ENCODE measurements around the gene MAGI3. TPM values are rescaled to one million over a fixed set of nuclear protein-coding genes. Genes with fewer than 3 reads are reported as not detected.

MAGI3 gene
- total RNA-seq, 1 donor from 2014 or later, result 5.4 TPM

DNA sequence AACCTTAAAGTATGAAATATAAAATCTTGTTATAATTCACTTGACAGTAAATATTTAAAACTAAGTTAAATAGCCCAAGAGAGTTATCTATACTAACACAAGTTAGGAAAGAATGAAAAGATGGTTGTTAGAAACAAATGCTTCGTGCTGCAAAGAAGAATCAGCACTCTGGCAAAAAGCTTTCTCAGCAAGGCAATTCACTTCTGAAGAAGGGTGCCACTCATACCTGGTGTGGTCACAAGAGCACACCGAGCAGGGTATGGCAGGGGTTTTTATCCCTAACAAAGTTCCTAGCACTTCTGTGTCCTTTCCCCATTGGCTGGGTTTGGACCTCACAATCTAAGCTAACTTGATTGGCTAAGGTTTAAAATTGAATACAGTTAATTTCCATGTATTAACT is 121.0 kb downstream of the MAGI3 start:
- Histone ChIP-seq H3K4me1 (no peaks in the 10 kb centered on the region), H3K4me3 (no peak overlapping the region)
- intact Hi-C loops (cut with micrococcal nuclease), result no loop called here

DNA sequence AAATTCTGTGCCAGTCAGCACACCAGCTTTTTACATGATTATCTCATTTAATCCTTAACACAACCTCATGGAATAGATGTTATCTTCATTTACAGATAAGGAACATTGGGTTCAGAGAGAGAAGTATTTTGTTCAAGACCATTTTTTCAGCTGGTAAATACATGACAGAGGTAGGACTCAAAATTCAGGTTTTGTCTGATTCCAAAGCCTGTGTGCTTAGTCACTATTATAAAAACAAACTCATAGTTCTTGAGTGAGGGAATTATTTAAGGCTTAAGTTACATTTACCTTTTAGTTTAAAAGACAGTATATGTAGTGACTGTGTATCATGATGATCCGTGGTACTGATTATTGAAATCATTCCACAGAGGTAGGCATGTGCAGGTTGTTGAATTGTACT is 125.2 kb downstream of the MAGI3 start:
- no peak for DNase-seq
- TF ChIP-seq, protein P1, sequence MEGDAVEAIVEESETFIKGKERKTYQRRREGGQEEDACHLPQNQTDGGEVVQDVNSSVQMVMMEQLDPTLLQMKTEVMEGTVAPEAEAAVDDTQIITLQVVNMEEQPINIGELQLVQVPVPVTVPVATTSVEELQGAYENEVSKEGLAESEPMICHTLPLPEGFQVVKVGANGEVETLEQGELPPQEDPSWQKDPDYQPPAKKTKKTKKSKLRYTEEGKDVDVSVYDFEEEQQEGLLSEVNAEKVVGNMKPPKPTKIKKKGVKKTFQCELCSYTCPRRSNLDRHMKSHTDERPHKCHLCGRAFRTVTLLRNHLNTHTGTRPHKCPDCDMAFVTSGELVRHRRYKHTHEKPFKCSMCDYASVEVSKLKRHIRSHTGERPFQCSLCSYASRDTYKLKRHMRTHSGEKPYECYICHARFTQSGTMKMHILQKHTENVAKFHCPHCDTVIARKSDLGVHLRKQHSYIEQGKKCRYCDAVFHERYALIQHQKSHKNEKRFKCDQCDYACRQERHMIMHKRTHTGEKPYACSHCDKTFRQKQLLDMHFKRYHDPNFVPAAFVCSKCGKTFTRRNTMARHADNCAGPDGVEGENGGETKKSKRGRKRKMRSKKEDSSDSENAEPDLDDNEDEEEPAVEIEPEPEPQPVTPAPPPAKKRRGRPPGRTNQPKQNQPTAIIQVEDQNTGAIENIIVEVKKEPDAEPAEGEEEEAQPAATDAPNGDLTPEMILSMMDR (IDR thresholded peaks at IDR 0.05; ENCODE audit: borderline replicate concordance), result no peak
- H3K4me3 ChIP-seq, result no peak overlapping the region
- H3K36me3 ChIP-seq, result no peaks in the 10 kb centered on the region
- peaks cover 5% of the 10 kb centered on the region for H3K4me1 ChIP-seq
- intact Hi-C loops (cut with micrococcal nuclease), result no loop called here
- H3K27me3 ChIP-seq (ENCODE audit: low read depth), result no peaks in the 10 kb centered on the region
- H3K27ac ChIP-seq (replicated peaks), result no peak overlapping the region
- H3K9me3 ChIP-seq (replicated peaks), result peaks cover 27% of the 10 kb centered on the region

More for the DNA sequence above, 121.0 kb downstream of the MAGI3 start:
- TF ChIP-seq, protein P1 (IDR thresholded peaks at IDR 0.05; ENCODE audit: borderline replicate concordance), result no peak
- no peaks in the 10 kb centered on the region for H3K27me3 ChIP-seq (ENCODE audit: low read depth)
- no peaks in the 10 kb centered on the region for H3K36me3 ChIP-seq
- no peak for DNase-seq
- H3K27ac ChIP-seq (replicated peaks), result no peak overlapping the region
- peaks cover 40% of the 10 kb centered on the region for H3K9me3 ChIP-seq (replicated peaks)

DNA sequence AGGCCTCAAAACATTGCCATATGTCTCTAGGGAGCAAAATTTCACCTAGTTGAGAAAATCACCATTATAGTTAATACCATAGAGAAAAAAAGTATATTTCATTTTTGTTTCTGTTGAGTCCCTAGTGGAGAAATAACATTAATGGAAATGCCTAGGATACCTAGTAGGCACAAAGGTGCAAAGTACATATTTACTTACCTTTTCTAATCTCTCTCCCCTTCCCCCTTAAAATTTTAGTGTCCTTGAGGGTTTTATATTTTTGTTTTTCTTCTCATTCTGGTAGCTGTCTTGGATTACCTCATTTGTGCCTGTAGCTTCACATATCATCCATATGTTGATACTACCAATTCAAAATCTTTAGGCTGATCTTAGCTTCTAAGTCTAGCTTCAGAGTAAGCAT is 127.0 kb downstream of the MAGI3 start:
- peaks cover 9% of the 10 kb centered on the region for H3K9me3 ChIP-seq (replicated peaks)
- intact Hi-C loops (cut with micrococcal nuclease), result no loop called here
- no peak overlapping the region for H3K4me3 ChIP-seq
- no peaks in the 10 kb centered on the region for H3K36me3 ChIP-seq
- H3K4me1 ChIP-seq, result peaks cover 5% of the 10 kb centered on the region
- H3K27ac ChIP-seq (replicated peaks), result no peak overlapping the region
- no peak for DNase-seq
- TF ChIP-seq, protein P1 (IDR thresholded peaks at IDR 0.05; ENCODE audit: borderline replicate concordance), result no peak
- H3K27me3 ChIP-seq (ENCODE audit: low read depth), result no peaks in the 10 kb centered on the region

DNA sequence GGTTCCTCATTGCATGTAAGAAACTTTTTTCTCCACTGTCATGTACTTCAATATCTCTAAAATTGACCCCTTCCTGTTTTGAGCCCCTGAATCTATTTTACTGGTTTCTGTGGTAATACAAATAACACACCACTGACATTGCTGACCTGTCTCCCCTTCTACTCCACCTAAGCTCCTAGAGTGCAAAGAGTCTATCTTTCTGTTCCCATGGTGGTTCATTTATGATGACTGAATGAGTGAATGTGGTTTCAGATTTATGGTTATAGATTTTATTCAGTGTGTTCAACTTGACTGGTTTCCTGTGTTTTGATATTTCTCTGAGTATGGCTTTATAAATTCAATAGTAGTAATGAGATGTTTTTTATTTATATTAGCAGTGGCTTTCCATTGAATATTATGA is 127.7 kb downstream of the MAGI3 start:
- TF ChIP-seq, protein P1 (IDR thresholded peaks at IDR 0.05; ENCODE audit: borderline replicate concordance), result no peak
- DNase-seq, result no peak
- H3K27ac ChIP-seq (replicated peaks), result no peak overlapping the region
- H3K9me3 ChIP-seq (replicated peaks), result peaks cover 5% of the 10 kb centered on the region
- no peaks in the 10 kb centered on the region for H3K36me3 ChIP-seq
- no peak overlapping the region for H3K4me3 ChIP-seq
- intact Hi-C loops (cut with micrococcal nuclease), result no loop called here
- peaks cover 5% of the 10 kb centered on the region for H3K4me1 ChIP-seq
- H3K27me3 ChIP-seq (ENCODE audit: low read depth), result no peaks in the 10 kb centered on the region

DNA sequence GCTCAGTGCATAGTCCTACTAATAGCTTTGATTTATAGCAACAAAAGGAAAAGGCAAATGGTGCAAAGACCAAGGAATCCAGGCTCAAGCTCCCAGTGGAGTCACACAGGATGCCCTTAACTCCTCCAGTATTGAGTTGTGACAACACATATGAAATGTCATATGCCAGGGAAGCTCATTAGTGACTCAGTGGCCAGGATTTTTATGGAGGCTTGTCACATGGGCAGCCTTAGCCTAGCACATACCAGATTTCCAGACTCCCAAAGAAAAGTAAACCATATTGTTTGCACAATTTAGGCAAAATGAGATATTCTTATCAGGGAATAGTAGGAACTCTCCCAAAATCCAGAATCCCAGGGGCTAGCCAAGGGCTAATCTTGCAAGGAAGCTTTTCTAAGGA is 129.2 kb downstream of the MAGI3 start:
- H3K4me3 ChIP-seq, result no peak overlapping the region
- H3K27me3 ChIP-seq (ENCODE audit: low read depth), result no peaks in the 10 kb centered on the region
- H3K27ac ChIP-seq (replicated peaks), result no peak overlapping the region
- DNase-seq, result no peak
- TF ChIP-seq, protein P1 (IDR thresholded peaks at IDR 0.05; ENCODE audit: borderline replicate concordance), result no peak
- H3K4me1 ChIP-seq, result peaks cover 5% of the 10 kb centered on the region
- peaks cover 8% of the 10 kb centered on the region for H3K9me3 ChIP-seq (replicated peaks)
- H3K36me3 ChIP-seq, result no peaks in the 10 kb centered on the region
- intact Hi-C loops (cut with micrococcal nuclease), result no loop called here

DNA sequence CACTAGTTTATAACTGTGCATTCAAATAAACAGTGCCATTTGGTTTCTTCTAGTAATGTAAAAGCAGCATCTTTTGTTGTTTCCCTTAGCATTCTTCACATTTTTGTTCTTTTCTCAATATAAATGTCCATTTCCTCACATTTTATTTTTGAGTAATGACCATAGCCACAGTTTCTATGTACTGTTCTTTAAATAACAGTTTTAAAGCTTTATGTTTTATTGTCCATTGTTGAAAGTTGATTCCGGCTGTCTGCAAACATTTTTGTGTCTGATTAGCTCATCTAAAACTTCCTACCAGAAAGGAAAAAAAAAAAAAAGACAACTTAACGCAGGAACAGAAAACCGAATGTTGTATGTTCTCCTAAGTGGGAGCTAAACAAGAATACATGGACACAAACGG is 139.7 kb downstream of the MAGI3 start:
- Histone ChIP-seq H3K4me1 (no peaks in the 10 kb centered on the region), H3K4me3 (no peak overlapping the region), H3K36me3 (no peaks in the 10 kb centered on the region), H3K27ac (replicated peaks) (no peak overlapping the region), H3K9me3 (replicated peaks) (peaks cover 19% of the 10 kb centered on the region), H3K27me3 (ENCODE audit: low read depth) (no peaks in the 10 kb centered on the region)
- DNase-seq, result no peak
- intact Hi-C loops (cut with micrococcal nuclease), result no loop called here
- TF ChIP-seq, protein P1 (IDR thresholded peaks at IDR 0.05; ENCODE audit: borderline replicate concordance), result no peak

Data from left ventricle myocardium inferior (tissue), 1 donor.